Keratinocyte (primary cell): Measurements from ENCODE around the gene CDC34.

Source experiments
- CTCF ChIP-seq, 3 experiments: IDR thresholded peaks in 1 of 3; conservative IDR thresholded peaks in 1 of 3; optimal IDR thresholded peaks in 1 of 3; 2 replicates in 2 of 3; 3 replicates in 1 of 3; pipeline versions ENCODE3 to v1.5.1; 2011; ENCODE audit warnings: low read length in 3 of 3, mild to moderate bottlenecking in 3 of 3, moderate library complexity in 2 of 3, control low read depth in 1 of 3, inconsistent platforms in 1 of 3; ENCODE audit not compliant: insufficient read depth in 2 of 3; ENCODE audit errors: extremely low read depth in 1 of 3
- EZH2 ChIP-seq: IDR thresholded peaks from one replicate; pipeline ENCODE4 v1.6.1; 2012; ENCODE audit warnings: inconsistent platforms, mild to moderate bottlenecking, low read length, moderate library complexity

- no peak for TF ChIP-seq CTCF (optimal IDR thresholded peaks at IDR 0.05 in 1 of 3, IDR thresholded peaks at IDR 0.05 in 1 of 3, conservative IDR thresholded peaks at IDR 0.05 in 1 of 3; ENCODE audit: extremely low read depth in 1 of 3, insufficient read depth in 2 of 3, low read length in 3 of 3)
- no peak for TF ChIP-seq EZH2
These were observed 23.1 kb upstream of the CDC34 start for GRCh38 chr19:508204-509150.
